Heart right ventricle (tissue), 16 donors: Measurements from ENCODE around the gene NHSL1. TPM values are rescaled to one million over a fixed set of nuclear protein-coding genes. Genes with fewer than 3 reads are reported as not detected.

ENCODE experiments used
- ATAC-seq, 8 donors: fragments of 200-7000 bp; cut with Tn5 transposase; one replicate each; pipeline ENCODE4 v1.9.1; 2020; ENCODE audit warnings: mild to moderate bottlenecking in 8 of 8, moderate library complexity in 8 of 8, moderate number of reproducible peaks in 1 of 8
- DNase-seq, 2 donors: peaks; one replicate each; pipeline ENCODE4 v3.0.0-alpha.2; 2020
- H3K27ac ChIP-seq, 10 donors: fragments of 200-600 bp; sonication (generic) in 2 of 10; one replicate each; pipeline versions ENCODE4 v1.5.0 to v1.8.0; 2020 to 2022; ENCODE audit warnings: mild to moderate bottlenecking in 3 of 10
- H3K27me3 ChIP-seq, 7 donors: fragments of 200-600 bp; one replicate each; pipeline ENCODE4 v1.8.0; 2021 to 2022; ENCODE audit warnings: mild to moderate bottlenecking in 2 of 7
- H3K36me3 ChIP-seq, 9 donors: fragments of 200-600 bp; sonication (generic) in 1 of 9; one replicate each; pipeline versions ENCODE4 v1.5.0 to v1.8.0; 2020 to 2022; ENCODE audit warnings: mild to moderate bottlenecking in 2 of 9
- H3K4me1 ChIP-seq, 9 donors: fragments of 200-600 bp; sonication (generic) in 1 of 9; one replicate each; pipeline versions ENCODE4 v1.5.0 to v1.8.0; 2020 to 2022; ENCODE audit warnings: mild to moderate bottlenecking in 4 of 9
- H3K4me3 ChIP-seq, 10 donors: fragments of 200-600 bp; sonication (generic) in 2 of 10; one replicate each; pipeline versions ENCODE4 v1.5.0 to v1.8.0; 2020 to 2022; ENCODE audit warnings: mild to moderate bottlenecking in 7 of 10, moderate library complexity in 2 of 10
- H3K9me3 ChIP-seq, 11 donors: fragments of 200-600 bp in 10 of 11; sonication (generic) in 2 of 11; one replicate each; pipeline versions ENCODE4 v1.5.0 to v1.8.0; 2013 to 2022; ENCODE audit warnings: mild to moderate bottlenecking in 2 of 11, control low read depth in 1 of 11, moderate library complexity in 1 of 11
- CTCF ChIP-seq, 9 donors: fragments of 200-600 bp; sonication (generic) in 2 of 9; IDR thresholded peaks; one replicate each; pipeline versions ENCODE4 v1.5.0 to v1.8.0; 2021 to 2022; ENCODE audit warnings: antibody characterized with exemption in 9 of 9, mild to moderate bottlenecking in 5 of 9, moderate library complexity in 1 of 9
- WGBS, 2 donors: extraction: QIAGEN DNeasy Blood & Tissue Kit; methylation state at CpG; one replicate each; pipeline ENCODE4 v1.1.7; 2013; ENCODE audit warnings: inconsistent platforms in 1 of 2; 5-methylcytosine and 5-hydroxymethylcytosine counted together
- intact Hi-C, 10 donors: fragments of 100-400 bp; cut with DNase I; formaldehyde crosslinking; loops; one replicate each; pipeline versions ENCODE4 v1.11.1 to v1.14.2; 2022
- polyA plus RNA-seq, 2 donors: library from polyadenylated mRNA; stranded (reverse); fragments of 200-250 nt; gene quantifications; one replicate each; pipeline ENCODE4 v1.2.3, GENCODE V29; 2013
- total RNA-seq, 10 donors: library from RNA; stranded (reverse); fragmentation: NEBNext Ultra II Directional in 3 of 10; extraction: Animal tissue kit (Norgen Biotek cat#: 25700) in 3 of 10; gene quantifications; one replicate each; pipeline versions ENCODE4 v1.2.1 to v1.2.4, GENCODE V29; 2021 to 2023
- donor health status: Arrhythmogenic right ventricular cardiomyopathy.
- donor health status: ischemic (EF 13 %, LVEDD 7.1; RV severe dilation, severe dysfunction).
- donor health status: healthy with polysubstance abuse.
- donor health status: DM: no; HTN: yes; CAD: no.
- donor health status: DM: no; HTN: no; CAD: no.
- donor health status: ischemic (EF 25% LVEDD 6.9; RV normal size, moderate dysfunction).
- donor health status: ischemic (EF 25% LVEDD 5.7; RV mildly dilated, moderate dysfunction).
- donor health status: healthy.
- donor health status: DM: yes; HTN: yes; CAD: no.
- donor health status: Ischemic cardiomyopathy.
- donor health status: ischemic (EF 35%, LVEDD 5.7; RV mildly dilated, moderate dysfunction).
- donor health status: nonischemic (EF 11% LVEDD 7.7; RV severe dilation, severe dysfunction).
- donor health status: DM: yes; HTN: yes; CAD: no.
- donor health status: PGD.
- donor health status: ischemic (EF 29% LVEDD 5.4; RV normal size, mild dysfunction).
- donor health status: nonischemic (EF 23%, LVEDD 6.1; RV moderate dilation, normal function).

NHSL1 gene
- total and polyA plus RNA-seq, 12 donors: 5.0 to 97.4 (median 74.7) TPM

GRCh38 chr6:138410972-138411880, 88.1 kb downstream of the NHSL1 start:
- no peaks in the 10 kb centered on the region for H3K27me3 ChIP-seq
- no peaks in the 10 kb centered on the region for H3K9me3 ChIP-seq
- no peak for DNase-seq
- H3K4me1 ChIP-seq: peaks cover 0 to 22% (median 6%) of the 10 kb centered on the region in 9 donors
- TF ChIP-seq CTCF (IDR thresholded peaks at IDR 0.05): no peak
- peaks cover 0 to 99% (median 57%) of the 10 kb centered on the region in 9 donors for H3K36me3 ChIP-seq
- no peak for ATAC-seq
- H3K4me3 ChIP-seq: no peak overlapping the region
- WGBS, 2 donors: 85 to 86% methylated on average over 6 of the region's 6 CpGs
- H3K27ac ChIP-seq: peak overlapping the region in 2 of 10 donors; percentile 23 to 36
- intact Hi-C loops: no loop called here

GRCh38 chr6:138410048-138410735, 89.1 kb downstream of the NHSL1 start:
- intact Hi-C loops: no loop called here
- H3K36me3 ChIP-seq: peaks cover 0 to 98% (median 63%) of the 10 kb centered on the region in 9 donors
- no peak overlapping the region for H3K27ac ChIP-seq
- 92 to 93% methylated on average over 8 of the region's 8 CpGs for WGBS, 2 donors
- no peak for DNase-seq
- no peak for TF ChIP-seq CTCF (IDR thresholded peaks at IDR 0.05)
- no peaks in the 10 kb centered on the region for H3K9me3 ChIP-seq
- no peaks in the 10 kb centered on the region for H3K27me3 ChIP-seq
- no peak overlapping the region for H3K4me3 ChIP-seq
- no peak for ATAC-seq
- peaks cover 0 to 29% (median 8%) of the 10 kb centered on the region in 9 donors for H3K4me1 ChIP-seq

GRCh38 chr6:138406443-138406842, 92.9 kb downstream of the NHSL1 start:
- Histone ChIP-seq H3K27me3 (no peaks in the 10 kb centered on the region), H3K36me3 (peaks cover 0 to 62% (median 35%) of the 10 kb centered on the region in 9 donors), H3K9me3 (no peaks in the 10 kb centered on the region), H3K4me1 (peaks cover 0 to 37% (median 16%) of the 10 kb centered on the region in 9 donors), H3K4me3 (no peak overlapping the region), H3K27ac (no peak overlapping the region)
- DNase-seq: no peak
- intact Hi-C loops: loop anchor here in 7 of 10 donors (5.0 to 10.0 kb wide), 6 partner anchors 102 to 366 kb away; partner anchors contain the start of gene CCDC28A (in 1 of the 7)
- WGBS, 2 donors: 82 to 91% methylated on average over 2 of the region's 2 CpGs
- ATAC-seq: no peak
- no peak for TF ChIP-seq CTCF (IDR thresholded peaks at IDR 0.05)

- Histone ChIP-seq H3K4me1 (peaks cover 0 to 32% (median 16%) of the 10 kb centered on the region in 9 donors), H3K4me3 (no peak overlapping the region), H3K27me3 (no peaks in the 10 kb centered on the region), H3K36me3 (peaks cover 0 to 56% (median 32%) of the 10 kb centered on the region in 9 donors), H3K9me3 (no peaks in the 10 kb centered on the region), H3K27ac (peak overlapping the region in 1 of 10 donors; percentile 94)
- no peak for DNase-seq
- no peak for ATAC-seq
- intact Hi-C loops: loop anchor here in 7 of 10 donors (5.0 to 10.0 kb wide), 6 partner anchors 101 to 366 kb away; partner anchors contain the start of gene CCDC28A (in 1 of the 7)
- TF ChIP-seq CTCF (IDR thresholded peaks at IDR 0.05): no peak
- 86 to 88% methylated on average over 5 of the region's 5 CpGs for WGBS, 2 donors
Measured at GRCh38 chr6:138405816-138406413, 93.4 kb downstream of the NHSL1 start.
